GM12878 (cell line): ENCODE results near the gene EFNA1. TPM values are rescaled to one million over a fixed set of nuclear protein-coding genes. Genes with fewer than 3 reads are reported as not detected.

Source experiments
- CBFB ChIP-seq: IDR thresholded peaks from 2 replicates; pipeline ENCODE4 v1.6.1; 2016; ENCODE audit warnings: antibody characterized with exemption, low read depth
- E4F1 ChIP-seq: fragments of 450-650 bp; IDR thresholded peaks from 2 replicates; pipeline ENCODE4 v1.6.1; 2018; ENCODE audit warnings: borderline replicate concordance, mild to moderate bottlenecking; ENCODE audit not compliant: partially characterized antibody
- EGR1 ChIP-seq, 2 experiments: IDR thresholded peaks; 1 replicate in 1 of 2; 2 replicates in 1 of 2; pipeline ENCODE4 v1.6.1; 2011 to 2012; ENCODE audit warnings: low read depth in 2 of 2, low read length in 2 of 2, borderline replicate concordance in 1 of 2, mild to moderate bottlenecking in 1 of 2, moderate library complexity in 1 of 2
- EP300 ChIP-seq, 2 experiments: fragments of 150-350 bp in 1 of 2; IDR thresholded peaks; 2 replicates each; pipeline ENCODE4 v1.6.1; 2011 to 2012; ENCODE audit warnings: low read depth in 2 of 2, low read length in 2 of 2, borderline replicate concordance in 1 of 2, improper control_type of control experiment in 1 of 2, inconsistent platforms in 1 of 2; ENCODE audit not compliant: control insufficient read depth in 1 of 2
- MAX ChIP-seq: IDR thresholded peaks from 2 replicates; pipeline ENCODE4 v1.6.1; 2012; ENCODE audit warnings: low read depth, low read length, improper control_type of control experiment
- NBN ChIP-seq: fragments of 450-650 bp; IDR thresholded peaks from 2 replicates; pipeline ENCODE4 v1.6.1; 2016
- NRF1 ChIP-seq: conservative IDR thresholded peaks from 2 replicates; pipeline ENCODE4 v1.6.1; 2011; ENCODE audit warnings: mild to moderate bottlenecking, low read depth, low read length, improper control_type of control experiment
- SMAD1 ChIP-seq: fragments of 450-650 bp; IDR thresholded peaks from 2 replicates; pipeline ENCODE4 v1.6.1; 2018; ENCODE audit warnings: mild to moderate bottlenecking, low read depth; ENCODE audit not compliant: partially characterized antibody
- SUZ12 ChIP-seq: fragments of 200-600 bp; sonication (generic); IDR thresholded peaks from one replicate; pipeline ENCODE4 v1.6.1; 2018; ENCODE audit warnings: antibody characterized with exemption, mild to moderate bottlenecking; ENCODE audit not compliant: unreplicated experiment
- ZBTB11 ChIP-seq: fragments of 450-650 bp; formaldehyde crosslinking; IDR thresholded peaks from 2 replicates; pipeline ENCODE4 v1.5.0; 2022; ENCODE audit warnings: mild to moderate bottlenecking, missing genetic modification characterization
- polyA plus RNA-seq, 11 experiments: library from polyadenylated mRNA; depleted of rRNA in 4 of 11; unstranded in 6 of 11; stranded (reverse) in 5 of 11; fragments of >200 nt; fragmentation: Nextera tagmentation in 4 of 11; fragmentation: Illumina TruSeq in 1 of 11; extraction: Ambion mirVana in 4 of 11; extraction: Trizol in 1 of 11; gene quantifications; 1 replicate in 1 of 11; 2 replicates in 10 of 11; pipeline versions ENCODE4 v1.2.1 to v1.2.3, GENCODE V29; 2011 to 2016; ENCODE audit warnings: inconsistent platforms in 2 of 11, missing spikeins in 2 of 11, low read depth in 1 of 11
- total RNA-seq, 4 experiments: library from RNA; depleted of rRNA in 3 of 4; stranded (reverse); fragments of >200 nt in 3 of 4; fragmentation: Illumina TruSeq in 1 of 4; extraction: Trizol in 1 of 4; gene quantifications; 2 replicates each; pipeline versions ENCODE4 v1.2.1 to v1.2.3, GENCODE V29; 2013 to 2021
- TF ChIP-seq, protein P1 (sequence below): fragments of 450-650 bp; conservative IDR thresholded peaks from 2 replicates; pipeline ENCODE4 v1.6.1; 2017; ENCODE audit warnings: mild to moderate bottlenecking, moderate library complexity
- TF ChIP-seq, protein P2 (sequence below): fragments of 450-650 bp; IDR thresholded peaks from 2 replicates; pipeline ENCODE4 v1.6.1; 2017; ENCODE audit warnings: mild to moderate bottlenecking, moderate library complexity

Gene EFNA1
- total and polyA plus RNA-seq, 10 of the 15 experiments (the other 5 are each of a cell fraction or from before 2014, with no cell fraction given) = 0.13 to 7.5 (median 0.28) TPM; not detected in 5

DNA sequence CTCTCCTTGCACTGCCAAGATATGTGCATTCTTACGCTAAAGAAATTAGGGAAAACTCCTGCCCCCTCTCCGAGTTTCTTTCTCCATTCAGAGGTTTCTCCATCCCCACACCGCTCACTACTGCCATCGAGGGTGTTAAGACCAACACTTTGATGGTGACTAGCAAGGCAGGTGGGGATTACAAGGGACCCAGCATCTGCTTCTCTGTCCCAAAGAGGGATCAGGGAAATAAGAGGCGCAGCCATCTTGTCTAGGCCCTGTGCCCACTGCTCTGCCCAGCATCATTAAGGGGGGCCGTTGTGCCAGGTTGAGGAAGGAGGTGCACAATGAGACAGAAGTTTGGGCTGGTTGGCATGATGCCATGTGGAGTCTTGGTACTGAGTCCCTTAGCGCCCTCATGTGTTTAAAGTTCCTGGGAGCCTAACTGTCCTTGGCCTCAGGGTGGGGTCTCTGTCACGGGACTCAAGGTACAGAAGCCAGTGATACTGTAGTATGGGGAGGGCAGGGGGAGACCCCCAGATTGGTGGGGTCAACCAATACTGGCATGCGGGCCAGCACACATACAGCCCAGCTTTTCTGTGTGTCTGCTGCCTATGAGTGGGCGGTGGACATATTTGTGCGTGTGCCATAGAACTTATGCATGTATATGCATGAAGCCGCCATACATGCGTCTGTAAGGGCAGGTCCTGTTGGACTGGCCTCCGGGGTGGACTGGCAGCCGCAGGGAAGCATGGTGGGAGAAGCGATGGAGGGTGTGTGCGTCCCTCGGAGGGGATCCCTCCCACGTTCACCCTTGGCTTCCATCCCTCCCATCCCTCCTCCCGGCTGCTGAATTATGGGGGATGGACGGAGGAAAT lies 43.6 kb upstream of the EFNA1 start (continued):
- no peak for TF ChIP-seq NBN
- TF ChIP-seq CBFB = no peak
- no peak for TF ChIP-seq SUZ12
- TF ChIP-seq, protein P1, sequence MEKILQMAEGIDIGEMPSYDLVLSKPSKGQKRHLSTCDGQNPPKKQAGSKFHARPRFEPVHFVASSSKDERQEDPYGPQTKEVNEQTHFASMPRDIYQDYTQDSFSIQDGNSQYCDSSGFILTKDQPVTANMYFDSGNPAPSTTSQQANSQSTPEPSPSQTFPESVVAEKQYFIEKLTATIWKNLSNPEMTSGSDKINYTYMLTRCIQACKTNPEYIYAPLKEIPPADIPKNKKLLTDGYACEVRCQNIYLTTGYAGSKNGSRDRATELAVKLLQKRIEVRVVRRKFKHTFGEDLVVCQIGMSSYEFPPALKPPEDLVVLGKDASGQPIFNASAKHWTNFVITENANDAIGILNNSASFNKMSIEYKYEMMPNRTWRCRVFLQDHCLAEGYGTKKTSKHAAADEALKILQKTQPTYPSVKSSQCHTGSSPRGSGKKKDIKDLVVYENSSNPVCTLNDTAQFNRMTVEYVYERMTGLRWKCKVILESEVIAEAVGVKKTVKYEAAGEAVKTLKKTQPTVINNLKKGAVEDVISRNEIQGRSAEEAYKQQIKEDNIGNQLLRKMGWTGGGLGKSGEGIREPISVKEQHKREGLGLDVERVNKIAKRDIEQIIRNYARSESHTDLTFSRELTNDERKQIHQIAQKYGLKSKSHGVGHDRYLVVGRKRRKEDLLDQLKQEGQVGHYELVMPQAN = no peak
- TF ChIP-seq EGR1 (IDR thresholded peaks at IDR 0.05; ENCODE audit: borderline replicate concordance in 1 of 2, low read depth in 2 of 2, low read length in 2 of 2) = peak in 1 of 2 experiments; percentile 41; a peak in 1 of 3 replicates
- TF ChIP-seq, protein P2, sequence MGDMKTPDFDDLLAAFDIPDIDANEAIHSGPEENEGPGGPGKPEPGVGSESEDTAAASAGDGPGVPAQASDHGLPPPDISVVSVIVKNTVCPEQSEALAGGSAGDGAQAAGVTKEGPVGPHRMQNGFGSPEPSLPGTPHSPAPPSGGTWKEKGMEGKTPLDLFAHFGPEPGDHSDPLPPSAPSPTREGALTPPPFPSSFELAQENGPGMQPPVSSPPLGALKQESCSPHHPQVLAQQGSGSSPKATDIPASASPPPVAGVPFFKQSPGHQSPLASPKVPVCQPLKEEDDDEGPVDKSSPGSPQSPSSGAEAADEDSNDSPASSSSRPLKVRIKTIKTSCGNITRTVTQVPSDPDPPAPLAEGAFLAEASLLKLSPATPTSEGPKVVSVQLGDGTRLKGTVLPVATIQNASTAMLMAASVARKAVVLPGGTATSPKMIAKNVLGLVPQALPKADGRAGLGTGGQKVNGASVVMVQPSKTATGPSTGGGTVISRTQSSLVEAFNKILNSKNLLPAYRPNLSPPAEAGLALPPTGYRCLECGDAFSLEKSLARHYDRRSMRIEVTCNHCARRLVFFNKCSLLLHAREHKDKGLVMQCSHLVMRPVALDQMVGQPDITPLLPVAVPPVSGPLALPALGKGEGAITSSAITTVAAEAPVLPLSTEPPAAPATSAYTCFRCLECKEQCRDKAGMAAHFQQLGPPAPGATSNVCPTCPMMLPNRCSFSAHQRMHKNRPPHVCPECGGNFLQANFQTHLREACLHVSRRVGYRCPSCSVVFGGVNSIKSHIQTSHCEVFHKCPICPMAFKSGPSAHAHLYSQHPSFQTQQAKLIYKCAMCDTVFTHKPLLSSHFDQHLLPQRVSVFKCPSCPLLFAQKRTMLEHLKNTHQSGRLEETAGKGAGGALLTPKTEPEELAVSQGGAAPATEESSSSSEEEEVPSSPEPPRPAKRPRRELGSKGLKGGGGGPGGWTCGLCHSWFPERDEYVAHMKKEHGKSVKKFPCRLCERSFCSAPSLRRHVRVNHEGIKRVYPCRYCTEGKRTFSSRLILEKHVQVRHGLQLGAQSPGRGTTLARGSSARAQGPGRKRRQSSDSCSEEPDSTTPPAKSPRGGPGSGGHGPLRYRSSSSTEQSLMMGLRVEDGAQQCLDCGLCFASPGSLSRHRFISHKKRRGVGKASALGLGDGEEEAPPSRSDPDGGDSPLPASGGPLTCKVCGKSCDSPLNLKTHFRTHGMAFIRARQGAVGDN = no peak
- TF ChIP-seq ZBTB11 = no peak
- TF ChIP-seq NRF1 = no peak
- no peak for TF ChIP-seq MAX
- no peak for TF ChIP-seq EP300 (IDR thresholded peaks at IDR 0.05; ENCODE audit: borderline replicate concordance in 1 of 2, control insufficient read depth in 1 of 2, low read depth in 2 of 2, low read length in 2 of 2)
- TF ChIP-seq E4F1 = no peak
- peak; percentile 86 for TF ChIP-seq SMAD1
